Activated CD8-positive, alpha-beta memory T cell treated with anti-CD3 and anti-CD28 coated beads for 24 hours (primary cell): ENCODE results near the gene ATF7IP.

ENCODE experiments used
- DNase-seq: peaks from one replicate; pipeline ENCODE4 v3.0.0-alpha.2; 2020

ATF7IP gene

DNA sequence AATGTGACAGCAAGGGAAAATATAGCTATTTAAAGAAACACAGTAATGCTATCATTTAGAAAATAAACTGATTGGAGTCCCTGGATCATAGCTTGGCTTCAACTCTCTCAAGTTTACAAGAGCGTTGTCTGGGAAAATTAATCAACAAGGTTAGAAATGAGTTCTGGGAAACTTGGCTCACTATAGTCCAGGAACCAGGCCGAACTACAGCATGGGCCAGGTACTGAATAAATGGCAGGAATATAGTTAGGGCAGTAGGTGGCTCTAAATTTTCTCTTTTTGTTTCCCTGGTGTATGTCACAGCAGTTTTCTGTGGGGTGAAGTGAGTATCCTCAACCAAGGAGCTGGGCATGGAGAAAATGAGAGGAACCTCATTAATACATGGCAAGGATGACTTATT lies 129.8 kb downstream of the ATF7IP start:
- no peak for DNase-seq

DNA sequence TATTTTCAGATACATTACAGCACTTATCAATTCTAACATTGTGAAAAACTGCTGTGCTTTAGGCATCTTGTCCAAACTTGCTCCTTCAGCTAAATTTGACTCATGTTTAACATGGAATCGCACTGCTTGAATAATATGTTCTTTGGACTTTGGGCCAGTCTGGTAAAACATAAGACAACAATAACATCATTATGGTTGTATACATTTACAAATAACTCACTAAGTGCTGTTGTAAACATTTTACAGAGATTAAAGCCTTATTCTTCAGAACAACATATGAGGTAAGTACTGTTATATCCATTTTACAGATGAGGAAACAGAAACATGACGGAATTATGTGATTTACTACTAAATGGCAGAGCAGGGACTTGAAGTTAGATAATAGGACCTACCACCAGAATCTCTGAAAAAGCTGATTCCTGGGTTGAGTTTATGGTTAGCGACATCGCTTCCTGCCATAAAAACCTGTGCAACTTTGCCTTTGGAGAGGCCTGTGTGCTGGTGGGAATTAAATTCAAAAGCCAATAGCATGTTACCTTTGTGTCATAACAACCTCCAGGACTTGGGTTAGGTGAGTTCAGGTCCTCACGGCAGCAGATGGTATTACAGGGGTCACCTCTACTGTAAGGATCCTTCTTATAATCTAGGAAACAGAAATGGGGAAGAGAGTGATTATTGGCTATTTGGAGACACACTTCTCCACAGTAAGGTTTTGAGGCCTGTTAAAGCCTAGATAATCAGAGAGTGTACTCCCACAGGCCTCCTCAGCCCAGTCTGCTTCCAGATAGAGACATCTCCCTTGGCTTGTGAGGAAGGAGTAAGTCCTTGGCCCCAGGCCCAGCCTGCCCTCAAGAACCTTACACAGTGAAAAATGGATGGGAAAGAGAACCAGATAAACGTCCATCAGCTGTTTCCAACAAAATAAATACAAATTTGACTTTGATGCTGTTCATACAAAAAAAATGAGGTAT lies 140.4 kb downstream of the ATF7IP start:
- DNase-seq = no peak

DNA sequence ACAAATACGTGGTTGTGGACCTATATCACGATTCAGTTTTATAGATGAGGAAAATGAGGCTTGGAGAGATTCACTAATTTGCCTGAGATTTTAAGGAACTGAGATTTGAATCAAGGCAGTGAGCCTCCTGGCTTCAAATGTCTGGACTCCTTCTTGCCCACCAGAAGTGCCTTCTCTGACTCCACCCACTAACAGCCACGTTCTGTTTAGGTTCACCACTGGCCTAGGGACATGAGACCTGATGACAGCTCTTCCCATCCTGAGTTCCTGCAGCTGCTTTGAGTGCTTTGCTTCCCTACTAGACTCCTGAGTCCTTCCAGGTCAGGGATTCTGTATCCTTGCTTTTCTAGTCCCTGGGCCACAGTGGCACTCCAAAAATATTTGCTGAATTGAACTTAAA lies 145.1 kb downstream of the ATF7IP start:
- no peak for DNase-seq

DNA sequence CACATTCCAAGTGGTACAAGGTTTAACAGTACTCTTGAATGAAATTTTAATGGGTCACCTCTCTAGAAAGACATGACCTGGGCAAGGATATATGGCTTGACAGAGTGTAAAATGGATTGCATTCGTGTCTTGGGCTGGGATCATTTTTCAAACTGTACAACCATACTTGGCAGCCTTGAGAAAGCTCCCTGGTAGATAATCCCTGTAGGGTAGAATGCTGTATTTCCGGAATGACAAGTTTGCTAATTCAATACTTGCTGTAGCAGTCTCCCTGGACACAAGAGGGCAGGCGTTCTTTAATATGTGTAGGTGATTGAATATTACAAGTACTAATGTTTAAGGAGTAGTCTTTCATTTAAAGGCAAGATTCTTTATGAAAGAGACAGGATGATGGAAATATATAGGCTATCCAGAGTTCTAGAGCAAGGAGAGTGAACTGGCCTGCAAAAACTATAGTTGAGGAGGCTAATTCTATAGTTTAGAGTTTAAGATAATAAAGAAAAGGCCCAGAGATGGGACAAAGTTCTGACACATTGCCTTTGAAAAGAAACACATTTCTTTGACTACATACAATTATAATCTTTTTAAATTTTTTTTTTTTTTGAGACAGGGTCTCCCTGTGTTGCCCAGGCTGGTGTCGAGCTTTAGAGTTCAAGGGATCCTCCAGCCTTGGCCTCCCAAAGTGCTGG lies 148.8 kb downstream of the ATF7IP start:
- no peak for DNase-seq

DNA sequence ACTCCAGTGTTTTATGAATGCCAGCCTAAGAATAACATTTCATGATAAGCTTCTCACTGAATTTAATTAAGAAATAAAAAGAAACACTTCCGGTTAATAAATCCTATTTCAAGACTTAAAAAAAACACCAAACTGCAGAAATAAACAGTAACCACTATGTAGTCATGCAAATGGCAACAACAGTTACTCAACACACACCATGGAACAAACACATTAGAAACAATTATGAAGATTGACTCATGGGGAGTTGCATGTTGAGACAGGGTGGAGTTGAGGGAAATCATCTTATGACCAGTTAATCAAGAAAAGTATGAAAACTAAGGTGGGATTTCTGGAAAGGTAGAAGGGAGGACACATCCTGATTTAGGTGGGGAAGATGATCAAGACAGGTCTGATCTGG lies 149.5 kb downstream of the ATF7IP start:
- DNase-seq = no peak

DNA sequence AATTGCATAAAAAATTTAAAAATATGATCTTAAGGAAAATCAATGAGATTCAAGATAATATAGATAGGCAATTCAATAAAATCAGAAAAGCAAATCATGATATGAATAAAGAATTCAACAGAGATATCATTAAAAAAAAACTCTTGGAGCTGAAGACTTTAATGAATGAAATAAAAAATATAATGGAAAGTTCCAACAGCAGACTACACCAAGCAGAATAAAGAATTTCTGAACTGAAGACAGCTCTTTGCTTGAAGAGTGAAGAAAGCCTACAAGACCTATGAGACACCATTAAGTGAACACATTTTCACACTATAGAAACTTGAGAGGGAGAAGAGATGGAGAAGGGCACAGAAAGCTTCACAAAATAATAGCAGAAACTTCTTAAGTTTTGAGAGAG lies 156.3 kb downstream of the ATF7IP start:
- DNase-seq = no peak

DNA sequence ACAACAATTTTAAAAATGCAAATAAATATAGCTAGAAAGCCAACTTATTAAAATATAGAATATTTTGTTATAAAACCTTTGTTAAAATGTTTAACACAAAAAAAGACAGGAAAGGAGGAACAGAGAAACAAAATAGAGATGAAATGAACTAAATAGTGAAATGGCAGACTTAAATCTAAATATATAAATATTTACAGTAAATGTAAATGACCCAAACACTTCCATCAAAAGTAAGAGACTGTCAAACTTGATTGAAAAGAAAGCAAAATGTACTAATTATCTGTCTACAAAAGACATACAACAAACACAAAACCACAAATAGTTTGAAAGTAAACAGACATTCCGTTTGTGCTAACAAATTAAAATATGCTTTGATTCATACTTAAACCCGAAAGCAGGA lies 160.5 kb downstream of the ATF7IP start:
- DNase-seq = no peak

DNA sequence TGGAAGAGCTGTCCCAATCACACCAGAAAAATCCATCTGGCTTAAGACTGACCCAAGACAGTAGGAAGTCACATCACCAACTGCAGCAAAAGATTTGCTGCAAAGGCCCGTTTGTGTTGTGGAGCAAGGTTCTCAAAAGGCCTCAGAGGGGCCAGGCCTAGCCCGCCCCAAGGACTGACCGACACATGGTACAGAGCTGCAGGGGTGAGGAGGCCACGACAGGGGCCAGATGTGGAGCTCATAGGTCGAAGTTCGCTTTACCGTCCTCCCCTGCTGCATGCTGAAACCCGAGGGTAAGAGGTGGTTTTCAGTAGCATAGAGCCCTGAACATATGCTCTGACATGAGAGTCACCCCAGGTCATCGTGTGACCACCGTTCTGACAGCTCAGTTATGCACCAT lies 166.7 kb downstream of the ATF7IP start:
- no peak for DNase-seq

DNA sequence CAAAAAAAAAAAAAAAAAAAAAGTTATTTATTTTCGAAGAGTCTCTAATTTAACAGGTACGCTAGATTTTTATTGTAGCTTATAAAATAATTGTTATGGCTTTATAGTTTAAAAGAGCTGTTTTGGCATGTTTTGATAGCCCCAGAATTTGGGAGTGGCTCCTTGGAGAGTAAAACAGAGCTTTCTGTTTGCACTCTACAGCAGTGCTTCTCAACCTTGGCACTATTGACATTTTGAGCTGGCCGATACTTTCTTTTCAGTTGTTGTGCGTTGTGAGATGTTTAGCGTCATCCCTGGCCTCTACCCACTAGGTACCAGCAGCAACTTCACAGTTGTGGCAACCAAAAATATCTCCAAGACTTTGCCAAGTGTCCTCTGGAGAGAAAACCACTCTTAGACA lies 171.6 kb downstream of the ATF7IP start:
- DNase-seq = no peak

DNA sequence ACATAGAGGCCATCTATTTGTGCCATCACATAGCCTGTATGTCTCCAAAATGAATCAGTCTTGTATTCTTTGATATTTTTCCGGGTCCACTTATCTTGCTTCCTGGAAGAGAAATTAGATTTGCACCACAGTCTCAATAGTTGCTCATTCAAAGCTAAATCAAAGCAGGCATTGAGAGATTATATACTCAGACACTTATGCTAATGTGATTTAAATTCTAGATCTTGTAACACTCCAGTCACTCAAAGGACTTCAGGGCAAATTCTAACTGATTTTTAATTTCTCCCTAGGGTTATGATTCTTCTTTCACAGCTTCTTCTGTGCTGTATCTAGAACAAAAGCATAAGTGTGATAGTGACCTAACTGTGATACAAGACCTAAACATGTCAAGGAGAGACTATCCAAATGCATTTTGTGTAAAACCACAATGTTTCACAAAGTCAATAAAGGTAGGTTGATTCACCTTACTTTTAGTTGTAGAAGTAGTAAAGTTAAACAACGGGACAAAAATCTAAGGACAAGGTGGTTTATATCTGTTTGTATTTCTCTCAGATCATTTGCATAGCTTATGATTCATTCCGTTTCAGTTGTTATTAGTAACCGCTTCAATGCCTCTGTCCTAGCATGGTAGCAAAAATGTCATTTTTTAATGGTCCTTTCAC lies 175.4 kb downstream of the ATF7IP start:
- DNase-seq = no peak

DNA sequence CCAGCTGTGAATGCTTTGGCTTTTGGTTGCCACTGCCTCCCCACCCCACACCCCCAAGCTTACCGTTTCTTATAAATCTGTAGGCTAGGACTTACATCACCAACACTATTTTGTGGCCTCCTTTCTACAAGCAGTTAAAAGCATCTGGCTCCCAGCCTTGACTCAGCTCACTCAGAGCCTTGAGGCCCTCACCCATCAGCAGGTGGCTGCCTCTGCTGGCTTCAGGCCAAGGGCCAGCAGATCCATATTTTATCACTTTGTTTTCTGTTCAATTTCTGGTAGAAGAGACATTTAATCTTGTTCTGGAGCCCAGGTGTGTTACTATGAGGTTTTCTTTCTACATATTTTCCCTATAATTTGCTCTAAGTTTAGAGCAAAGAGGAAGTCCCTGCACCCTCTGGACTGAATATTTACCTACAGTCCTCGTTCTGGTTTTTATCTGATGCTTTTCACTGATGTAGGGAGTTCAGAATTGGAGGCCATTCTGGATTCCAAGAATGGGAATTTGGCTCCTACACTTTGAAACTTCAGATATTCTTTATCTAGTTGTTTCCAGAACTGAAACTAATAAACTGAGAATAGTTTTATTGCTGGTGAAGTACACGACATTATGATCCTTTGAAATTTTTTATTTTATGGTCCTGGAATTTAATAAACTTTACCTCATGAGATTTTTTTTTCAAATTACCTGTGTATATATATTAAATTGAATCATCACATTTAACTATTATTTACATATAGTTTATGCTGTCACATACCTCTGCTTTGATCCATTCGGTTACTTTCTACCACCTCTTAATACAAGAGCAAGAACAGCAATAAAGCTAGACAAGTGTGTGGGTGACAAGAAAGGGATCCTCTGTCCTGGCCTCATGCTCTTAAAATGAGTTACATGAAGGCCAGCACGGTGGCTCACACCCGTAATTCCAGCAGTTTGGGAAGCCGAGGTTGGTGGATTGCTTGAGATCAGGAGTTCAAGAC lies 180.0 kb downstream of the ATF7IP start:
- no peak for DNase-seq

DNA sequence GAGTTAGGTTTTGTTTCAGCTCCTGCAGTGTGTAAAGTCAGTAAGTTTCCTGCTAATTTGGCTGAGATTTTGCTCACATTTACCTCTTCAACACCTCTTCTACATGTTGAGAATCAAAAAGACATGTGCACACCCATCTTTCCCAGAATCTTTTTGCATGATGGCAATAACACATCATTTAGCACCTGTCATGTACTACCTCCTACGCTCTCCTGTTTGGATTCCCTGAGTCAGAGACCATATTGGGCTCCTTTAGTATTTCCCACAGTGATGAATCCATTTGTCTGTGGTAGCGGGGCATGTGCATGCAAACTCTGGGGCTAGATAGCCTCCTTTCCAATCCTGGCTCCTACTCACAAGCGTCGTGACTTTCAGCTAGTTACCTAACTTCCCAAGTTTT lies 182.1 kb downstream of the ATF7IP start:
- DNase-seq = no peak

DNA sequence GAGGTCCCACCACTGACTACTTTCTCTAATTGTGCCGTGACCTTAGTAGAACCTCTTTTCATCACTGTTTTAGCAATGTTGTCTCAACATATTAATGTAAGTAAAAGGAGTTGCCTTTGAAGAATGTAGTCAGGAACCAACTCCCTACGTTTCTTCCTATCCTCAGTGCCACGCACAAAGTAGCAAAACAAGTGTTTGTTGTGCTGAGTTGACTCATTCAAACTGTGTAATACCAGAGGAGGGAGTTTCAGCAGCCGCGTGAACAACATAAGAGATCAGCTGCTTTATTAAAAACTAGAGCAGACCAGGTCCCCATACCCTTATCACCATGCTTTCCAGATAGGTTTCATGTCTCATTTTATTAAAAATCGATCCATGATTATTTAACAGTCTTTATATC lies 183.1 kb downstream of the ATF7IP start:
- DNase-seq = no peak
